Natural killer cell (primary cell): ENCODE data around the gene NFE2L3. TPM values are rescaled to one million over a fixed set of nuclear protein-coding genes. Genes with fewer than 3 reads are reported as not detected.

Experiments used
- ATAC-seq, 3 donors: fragments of 150-1000 bp in 2 of 3; fragments of 200-7000 bp in 1 of 3; cut with Tn5 transposase; 1 replicate in 1 of 3; 2 replicates in 2 of 3; pipeline ENCODE4 v1.10.0; 2021; ENCODE audit warnings: mild to moderate bottlenecking in 2 of 3, moderate library complexity in 2 of 3
- DNase-seq, 2 donors: peaks; one replicate each; pipeline versions ENCODE4 v3.0.0 to v3.0.0-alpha.2; 2013 to 2021; ENCODE audit warnings: mixed read lengths in 1 of 2
- H3K27ac ChIP-seq: one replicate; pipeline ENCODE4 v1.5.1; 2013; ENCODE audit warnings: mild to moderate bottlenecking, low read length
- H3K27me3 ChIP-seq: one replicate; pipeline ENCODE4 v1.6.1; 2013; ENCODE audit warnings: low read length; ENCODE audit not compliant: control insufficient read depth, insufficient read depth
- H3K36me3 ChIP-seq: one replicate; pipeline ENCODE4 v1.6.1; 2013; ENCODE audit warnings: low read length; ENCODE audit not compliant: control insufficient read depth, insufficient read depth
- H3K4me1 ChIP-seq: one replicate; pipeline ENCODE4 v1.6.1; 2013; ENCODE audit warnings: low read length; ENCODE audit not compliant: control insufficient read depth, insufficient read depth
- H3K4me3 ChIP-seq: one replicate; pipeline ENCODE4 v1.5.1; 2013; ENCODE audit warnings: low read length
- H3K9me3 ChIP-seq: one replicate; pipeline ENCODE4 v1.6.1; 2013; ENCODE audit warnings: low read length; ENCODE audit not compliant: control insufficient read depth, insufficient read depth
- H3K27ac Mint-ChIP-seq, 2 donors: one replicate each; pipeline ENCODE4 v1.8.0; 2022; ENCODE audit warnings: mild to moderate bottlenecking in 2 of 2, mixed read lengths in 2 of 2, moderate library complexity in 1 of 2
- H3K27me3 Mint-ChIP-seq, 2 donors: one replicate each; pipeline ENCODE4 v1.8.0; 2022; ENCODE audit warnings: low read depth in 2 of 2, mixed read lengths in 2 of 2
- H3K36me3 Mint-ChIP-seq: one replicate; pipeline ENCODE4 v1.8.0; 2022; ENCODE audit warnings: mixed read lengths
- H3K4me1 Mint-ChIP-seq, 2 donors: one replicate each; pipeline ENCODE4 v1.8.0; 2022; ENCODE audit warnings: mixed read lengths in 2 of 2
- H3K4me3 Mint-ChIP-seq: one replicate; pipeline ENCODE4 v1.8.0; 2022; ENCODE audit warnings: mild to moderate bottlenecking, moderate library complexity, mixed read lengths
- H3K9me3 Mint-ChIP-seq, 2 donors: one replicate each; pipeline ENCODE4 v1.8.0; 2022; ENCODE audit warnings: mixed read lengths in 2 of 2
- WGBS: methylation state at CpG from one replicate; pipeline ENCODE4 v1.1.7; 2013; ENCODE audit warnings: missing lambda C conversion rate; ENCODE audit not compliant: insufficient coverage; 5-methylcytosine and 5-hydroxymethylcytosine counted together
- intact Hi-C: fragments of 100-400 bp; cut with micrococcal nuclease; formaldehyde crosslinking; loops from one replicate; pipeline ENCODE4 v1.14.2; 2022
- total RNA-seq, 4 donors: library from RNA; stranded (reverse); fragments of 120-200 nt in 1 of 4; gene quantifications; one replicate each; pipeline versions ENCODE4 v1.2.3 to v1.2.4, GENCODE V29; 2013 to 2022
- TF ChIP-seq, protein P1 (sequence below): fragments of 200-600 bp; IDR thresholded peaks from one replicate; pipeline ENCODE4 v1.8.0; 2022; ENCODE audit warnings: antibody characterized with exemption

The NFE2L3 gene
- total RNA-seq, 3 donors from 2014 or later (not counting 1 experiment from before 2014, with no cell fraction given), result 0.68 to 2.0 (median 1.00) TPM

GRCh38 chr7:26153241-26153822 is 1.3 kb downstream of the NFE2L3 start:
- WGBS, result 11% methylated on average over 18 of the region's 18 CpGs
- no peaks in the 10 kb centered on the region for H3K27me3 ChIP-seq
- ATAC-seq, result no peak
- no peaks in the 10 kb centered on the region for H3K36me3 Mint-ChIP-seq
- H3K4me3 Mint-ChIP-seq, result peak overlapping the region; percentile 85
- DNase-seq, result no peak
- no peaks in the 10 kb centered on the region for H3K9me3 Mint-ChIP-seq
- H3K36me3 ChIP-seq, result no peaks in the 10 kb centered on the region
- TF ChIP-seq, protein P1, sequence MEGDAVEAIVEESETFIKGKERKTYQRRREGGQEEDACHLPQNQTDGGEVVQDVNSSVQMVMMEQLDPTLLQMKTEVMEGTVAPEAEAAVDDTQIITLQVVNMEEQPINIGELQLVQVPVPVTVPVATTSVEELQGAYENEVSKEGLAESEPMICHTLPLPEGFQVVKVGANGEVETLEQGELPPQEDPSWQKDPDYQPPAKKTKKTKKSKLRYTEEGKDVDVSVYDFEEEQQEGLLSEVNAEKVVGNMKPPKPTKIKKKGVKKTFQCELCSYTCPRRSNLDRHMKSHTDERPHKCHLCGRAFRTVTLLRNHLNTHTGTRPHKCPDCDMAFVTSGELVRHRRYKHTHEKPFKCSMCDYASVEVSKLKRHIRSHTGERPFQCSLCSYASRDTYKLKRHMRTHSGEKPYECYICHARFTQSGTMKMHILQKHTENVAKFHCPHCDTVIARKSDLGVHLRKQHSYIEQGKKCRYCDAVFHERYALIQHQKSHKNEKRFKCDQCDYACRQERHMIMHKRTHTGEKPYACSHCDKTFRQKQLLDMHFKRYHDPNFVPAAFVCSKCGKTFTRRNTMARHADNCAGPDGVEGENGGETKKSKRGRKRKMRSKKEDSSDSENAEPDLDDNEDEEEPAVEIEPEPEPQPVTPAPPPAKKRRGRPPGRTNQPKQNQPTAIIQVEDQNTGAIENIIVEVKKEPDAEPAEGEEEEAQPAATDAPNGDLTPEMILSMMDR, result no peak
- H3K4me3 ChIP-seq, result peak overlapping the region; percentile 28
- peaks cover 46% of the 10 kb centered on the region for H3K4me1 ChIP-seq
- peak overlapping the region; percentile 9 for H3K27ac ChIP-seq
- intact Hi-C loops, result loop anchor here (2.0 kb wide), 1 partner anchor 45 kb away; no protein-coding TSS in a partner anchor
- peaks cover 32 to 40% of the 10 kb centered on the region in 2 donors for H3K4me1 Mint-ChIP-seq
- no peaks in the 10 kb centered on the region for H3K9me3 ChIP-seq
- H3K27me3 Mint-ChIP-seq, result peaks cover 11 to 12% of the 10 kb centered on the region in 2 donors
- H3K27ac Mint-ChIP-seq, result peak overlapping the region; percentile 72 to 73

DNA sequence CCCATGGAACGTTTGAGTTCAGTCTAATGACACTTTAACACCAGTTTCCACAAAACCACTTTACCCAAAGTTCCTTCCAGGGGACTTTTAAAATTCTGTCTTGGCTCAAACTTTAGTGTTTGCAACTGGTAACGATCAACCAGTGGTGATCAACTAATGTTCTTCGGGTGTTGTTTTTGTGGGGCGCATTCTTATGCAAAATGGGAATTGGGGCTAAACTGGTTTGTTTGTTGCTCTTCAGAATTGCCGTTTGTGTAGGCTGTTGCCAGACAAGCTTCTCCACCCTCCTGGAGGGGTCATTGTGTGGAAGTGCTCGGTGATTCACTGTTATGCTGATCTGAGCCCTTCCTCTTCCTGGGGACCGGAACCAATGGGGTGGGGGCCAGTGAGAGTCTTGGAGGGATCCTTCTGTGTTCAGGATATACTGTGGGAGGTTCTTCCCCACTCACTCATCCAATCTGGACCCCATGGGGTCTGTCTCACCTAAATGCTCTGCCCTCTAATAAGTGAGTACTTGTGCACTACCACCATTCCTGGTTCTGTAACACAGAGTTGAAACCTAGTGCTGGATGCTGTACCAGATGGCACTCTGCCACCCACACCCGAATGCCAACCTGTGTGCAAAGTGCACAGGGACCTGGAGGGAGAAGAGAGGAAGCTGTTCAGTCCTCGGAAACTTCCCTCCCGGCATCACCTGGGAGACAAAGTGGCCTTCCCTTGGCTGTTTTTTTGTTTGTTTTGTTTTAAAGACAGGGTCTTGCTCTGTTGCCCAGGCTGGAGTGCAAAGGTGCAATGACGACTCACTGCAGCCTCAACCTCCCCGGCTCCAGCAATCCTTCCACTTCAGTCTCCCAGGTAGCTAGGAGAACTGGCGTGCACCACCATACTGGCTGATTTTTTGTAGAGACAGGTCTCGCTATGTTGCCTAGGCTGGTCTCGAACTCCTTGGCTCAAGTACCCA is 2.1 kb downstream of the NFE2L3 start:
- H3K9me3 ChIP-seq, result no peaks in the 10 kb centered on the region
- ATAC-seq (no peak), DNase-seq (peak in 1 of 2 donors; percentile 54)
- WGBS, result 69% methylated on average over 14 of the region's 15 CpGs
- Mint-ChIP-seq H3K4me1 (peaks cover 32 to 40% of the 10 kb centered on the region in 2 donors), H3K36me3 (no peaks in the 10 kb centered on the region), H3K27me3 (peaks cover 11 to 12% of the 10 kb centered on the region in 2 donors), H3K27ac (peak overlapping the region; percentile 72 to 73), H3K4me3 (peak overlapping the region; percentile 85), H3K9me3 (no peaks in the 10 kb centered on the region)
- H3K4me1 ChIP-seq, result peaks cover 54% of the 10 kb centered on the region
- no peaks in the 10 kb centered on the region for H3K27me3 ChIP-seq
- peak overlapping the region; percentile 28 for H3K4me3 ChIP-seq
- TF ChIP-seq, protein P1, result no peak
- H3K36me3 ChIP-seq, result no peaks in the 10 kb centered on the region
- intact Hi-C loops, result loop anchor here (2.0 kb wide), 1 partner anchor 45 kb away; no protein-coding TSS in a partner anchor
- H3K27ac ChIP-seq, result peak overlapping the region; percentile 9

DNA sequence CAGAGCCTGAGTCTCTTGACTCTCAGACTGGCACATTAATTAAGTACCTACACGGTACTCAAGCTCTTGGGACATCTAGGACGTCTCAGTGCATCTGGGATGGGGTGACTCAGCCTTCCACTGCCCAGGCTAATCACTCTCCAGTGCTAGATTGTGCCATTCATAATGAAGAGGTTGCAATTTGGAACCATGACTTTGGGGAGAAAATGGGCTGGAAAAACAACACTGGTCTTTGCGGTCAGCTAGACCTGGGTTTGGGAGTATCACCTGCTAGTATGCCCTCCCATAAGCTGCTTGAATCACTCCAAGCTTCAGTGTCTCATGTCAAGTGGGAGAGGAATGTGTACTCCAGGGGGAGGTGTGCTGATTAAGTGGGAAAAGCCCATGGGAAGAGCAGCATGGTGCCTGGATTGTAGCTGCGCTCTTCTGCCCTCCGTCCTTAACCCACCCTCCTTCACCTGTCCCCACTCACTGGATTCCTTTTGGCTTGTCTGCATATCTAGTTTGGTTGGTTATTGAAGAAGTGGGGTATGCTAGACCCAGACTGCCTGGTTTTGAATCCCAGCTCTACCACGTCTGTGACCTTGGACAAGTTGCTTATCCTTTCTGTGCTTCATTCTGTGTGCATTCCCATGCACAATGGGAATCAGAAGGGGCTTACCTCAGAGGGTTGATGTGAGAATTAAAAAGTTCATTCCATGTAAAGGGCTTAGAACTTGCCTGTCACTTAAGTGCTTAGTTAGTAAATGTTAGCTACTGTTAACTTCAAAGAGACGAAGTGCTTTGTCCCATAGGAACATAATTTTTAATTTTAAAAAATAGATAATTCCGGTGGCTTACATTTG is 3.8 kb downstream of the NFE2L3 start:
- WGBS, result 62% methylated on average over 5 of the region's 8 CpGs
- peaks cover 30 to 39% of the 10 kb centered on the region in 2 donors for H3K4me1 Mint-ChIP-seq
- peak overlapping the region; percentile 67 to 80 for H3K27ac Mint-ChIP-seq
- TF ChIP-seq, protein P1, result no peak
- H3K36me3 ChIP-seq, result no peaks in the 10 kb centered on the region
- no peaks in the 10 kb centered on the region for H3K36me3 Mint-ChIP-seq
- intact Hi-C loops, result no loop called here
- H3K9me3 Mint-ChIP-seq, result no peaks in the 10 kb centered on the region
- peak in 1 of 3 donors; percentile 3 for ATAC-seq
- peaks cover 58% of the 10 kb centered on the region for H3K4me1 ChIP-seq
- H3K27me3 ChIP-seq, result no peaks in the 10 kb centered on the region
- H3K27me3 Mint-ChIP-seq, result peaks cover 4 to 12% of the 10 kb centered on the region in 2 donors
- no peak overlapping the region for H3K4me3 ChIP-seq
- DNase-seq, result peak in 1 of 2 donors; percentile 40
- peak overlapping the region; percentile 62 for H3K4me3 Mint-ChIP-seq
- no peaks in the 10 kb centered on the region for H3K9me3 ChIP-seq
- peak overlapping the region; percentile 54 for H3K27ac ChIP-seq
